NCI-H1092 treated with DMSO at 0.1 percent for 48 hours (cell line): ENCODE data around the gene ATP2A3.
"Not testable (repeated sequence)": the region's sequence is repeated elsewhere in the genome, so short reads cannot be mapped to it uniquely, and the experiment has no call there.

Experiments used
- DNase-seq: peaks from one replicate; lab custom pipeline; 2025; lab: John Stamatoyannopoulos, UW

The ATP2A3 gene

GRCh38 chr17:3991699-3992098, 27.5 kb upstream of the ATP2A3 start:
- not testable (repeated sequence) for DNase-seq

DNA sequence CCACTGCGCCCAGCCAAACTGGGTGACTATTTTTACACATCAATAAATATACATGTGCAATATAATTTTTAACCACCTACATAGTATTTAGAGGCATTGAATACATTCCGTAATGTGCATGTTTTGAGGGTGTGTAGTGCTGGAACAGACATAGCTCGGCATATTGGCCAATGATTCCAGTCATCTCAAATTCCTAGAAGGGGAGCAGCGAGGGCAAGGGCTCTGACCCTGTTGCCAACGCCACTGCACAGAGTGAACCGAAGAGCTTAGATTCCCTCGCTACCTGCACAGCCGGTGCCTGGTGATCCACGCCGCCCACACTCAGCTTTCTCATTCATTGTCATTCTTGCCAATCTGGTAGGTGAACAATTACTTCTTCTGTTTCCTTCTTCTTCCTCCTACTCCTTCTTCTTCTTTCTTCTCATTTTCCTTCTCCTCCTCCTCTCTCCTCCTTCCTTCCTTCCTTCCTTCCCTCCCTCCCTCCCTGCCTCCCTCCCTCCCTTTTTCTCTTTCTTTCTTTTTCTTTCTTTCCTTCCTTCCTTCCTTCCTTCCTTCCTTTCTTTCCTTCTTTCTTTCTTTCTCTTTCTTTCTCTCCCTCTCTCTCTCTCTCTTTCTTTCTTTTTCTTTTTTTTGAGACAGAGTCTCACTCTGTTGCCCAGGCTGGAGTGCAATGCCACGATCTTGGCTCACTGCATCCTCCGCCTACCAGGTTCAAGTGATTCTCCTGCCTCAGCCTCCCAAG, 26.3 kb upstream of the ATP2A3 start:
- DNase-seq = no peak

GRCh38 chr17:3989041-3989886, 25.0 kb upstream of the ATP2A3 start:
- no peak for DNase-seq

- no peak for DNase-seq
These were observed 24.2 kb upstream of the ATP2A3 start for GRCh38 chr17:3988297-3989040.

DNA sequence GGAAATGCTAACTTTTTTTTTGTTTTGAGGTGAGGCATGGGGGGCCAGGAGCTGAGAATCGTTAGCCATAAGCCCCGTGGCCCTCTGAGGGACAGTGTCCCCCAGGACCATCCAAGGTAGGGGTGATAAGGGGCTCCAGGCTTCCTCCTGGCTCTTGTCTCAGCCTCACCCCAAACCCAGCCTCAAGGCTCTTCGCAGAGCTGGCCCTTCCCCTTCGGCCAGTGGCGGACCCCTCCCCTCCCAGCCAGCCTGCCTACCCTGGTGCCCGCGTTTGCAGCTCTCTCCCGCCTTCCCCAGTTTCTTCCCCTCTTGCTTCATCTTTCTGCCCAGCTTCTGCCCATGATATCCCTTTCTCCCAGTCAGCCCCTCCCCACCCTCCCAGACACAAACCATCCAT, 22.7 kb upstream of the ATP2A3 start:
- DNase-seq = no peak

- DNase-seq = no peak
These were observed 22.2 kb upstream of the ATP2A3 start for GRCh38 chr17:3986270-3986938.

DNA sequence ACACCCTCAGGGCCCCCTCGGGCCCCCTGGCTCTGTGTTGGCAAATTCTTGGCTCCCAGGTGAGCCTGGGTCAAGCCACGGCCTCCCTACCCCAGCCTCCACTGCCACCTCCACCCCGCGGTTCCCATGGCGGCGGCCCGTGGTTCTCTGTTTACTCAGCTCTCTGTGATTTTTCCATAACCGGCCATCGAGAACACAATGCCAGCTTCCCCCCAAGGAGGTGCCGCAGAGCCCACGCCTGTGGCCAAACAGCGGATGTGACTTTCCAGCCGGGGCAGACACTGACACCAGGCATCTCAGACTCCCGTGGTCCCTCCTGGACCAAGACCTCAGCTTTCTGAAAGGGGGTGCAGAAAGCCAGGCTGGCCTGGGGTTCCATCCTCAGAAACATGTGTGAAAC, 21.6 kb upstream of the ATP2A3 start:
- DNase-seq = peak; percentile 3

GRCh38 chr17:3983606-3984484, 19.6 kb upstream of the ATP2A3 start:
- no peak for DNase-seq

DNA sequence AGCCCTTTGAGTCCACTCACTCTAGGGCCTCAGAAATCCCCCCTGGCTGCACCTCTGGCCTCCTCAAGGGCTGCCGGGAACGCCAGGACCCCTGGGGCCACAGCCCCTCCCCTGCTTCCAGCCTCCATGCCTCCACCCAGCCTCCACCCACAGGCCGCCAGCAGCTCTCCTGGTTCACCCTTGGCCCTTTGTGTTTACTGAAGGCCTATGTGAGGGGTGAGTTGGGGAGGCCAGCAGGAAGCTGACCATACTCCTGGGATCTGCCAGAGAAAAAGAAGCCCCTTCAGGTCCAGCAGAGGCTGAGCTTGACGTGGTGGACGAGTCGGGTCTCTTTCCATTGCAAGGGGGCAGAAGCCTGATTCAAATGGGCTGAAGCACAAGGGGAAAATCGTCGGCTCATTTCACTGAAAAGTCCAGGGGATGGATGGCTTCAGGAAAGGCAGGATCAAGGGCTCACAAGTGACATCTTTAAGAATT, 18.3 kb upstream of the ATP2A3 start:
- no peak for DNase-seq

DNA sequence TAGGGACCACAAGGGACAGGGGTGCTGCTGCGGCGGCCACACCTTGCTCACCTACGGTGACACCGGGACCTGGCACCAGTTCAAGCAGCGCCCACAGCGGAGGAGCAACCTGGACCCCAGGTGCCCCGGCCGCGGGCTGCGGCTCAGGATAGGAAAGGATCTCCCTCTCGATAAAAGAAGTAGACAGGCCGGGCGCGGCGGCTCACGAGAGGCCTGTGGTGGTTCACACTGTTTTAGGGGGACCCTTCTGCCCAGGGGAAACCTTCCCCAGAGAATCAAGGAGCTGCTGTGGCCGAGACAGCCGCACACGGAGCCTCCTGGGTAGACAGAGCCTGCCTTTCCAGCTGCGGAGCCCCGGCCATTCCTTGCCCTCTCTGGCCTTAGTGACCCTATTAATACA, 17.9 kb upstream of the ATP2A3 start:
- no peak for DNase-seq

DNA sequence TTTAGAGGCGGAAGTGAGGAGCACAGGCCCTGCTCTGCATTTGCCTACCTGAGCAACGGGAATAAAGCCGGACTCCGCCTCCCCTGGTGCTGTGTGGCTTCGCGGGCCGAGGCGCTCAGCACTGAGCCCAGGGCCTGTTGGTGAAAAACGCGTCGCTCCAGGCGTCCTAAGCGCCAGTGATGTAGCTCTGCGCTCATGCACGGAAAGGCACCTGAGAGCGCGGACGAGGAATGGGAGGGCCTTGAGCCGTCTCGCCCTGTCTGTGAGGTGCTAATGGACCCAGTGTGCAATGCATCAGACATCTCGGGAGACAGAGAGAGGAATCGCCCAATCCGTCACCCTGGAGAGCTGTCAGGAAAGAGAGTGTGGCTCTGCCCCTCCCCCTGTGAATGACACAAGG, 17.2 kb upstream of the ATP2A3 start:
- no peak for DNase-seq

- DNase-seq = peak; percentile 47
These were observed 16.3 kb upstream of the ATP2A3 start for GRCh38 chr17:3980381-3981014.

DNA sequence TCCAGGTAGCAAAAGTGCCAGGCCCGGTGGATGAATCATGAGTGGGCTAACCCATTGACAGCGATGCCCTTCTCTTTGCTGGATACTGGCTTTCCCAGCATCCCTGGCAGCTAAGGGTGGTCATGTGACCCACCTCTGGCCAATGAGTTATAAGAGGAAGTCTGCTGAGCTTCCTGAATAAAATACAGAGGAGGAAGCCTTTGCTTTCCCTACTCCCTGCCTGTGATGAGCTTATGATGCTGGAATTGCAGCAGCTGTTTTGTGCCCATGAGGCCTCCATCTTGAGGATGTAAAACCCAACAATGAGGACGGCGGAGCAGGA, 15.0 kb upstream of the ATP2A3 start:
- DNase-seq = no peak

DNA sequence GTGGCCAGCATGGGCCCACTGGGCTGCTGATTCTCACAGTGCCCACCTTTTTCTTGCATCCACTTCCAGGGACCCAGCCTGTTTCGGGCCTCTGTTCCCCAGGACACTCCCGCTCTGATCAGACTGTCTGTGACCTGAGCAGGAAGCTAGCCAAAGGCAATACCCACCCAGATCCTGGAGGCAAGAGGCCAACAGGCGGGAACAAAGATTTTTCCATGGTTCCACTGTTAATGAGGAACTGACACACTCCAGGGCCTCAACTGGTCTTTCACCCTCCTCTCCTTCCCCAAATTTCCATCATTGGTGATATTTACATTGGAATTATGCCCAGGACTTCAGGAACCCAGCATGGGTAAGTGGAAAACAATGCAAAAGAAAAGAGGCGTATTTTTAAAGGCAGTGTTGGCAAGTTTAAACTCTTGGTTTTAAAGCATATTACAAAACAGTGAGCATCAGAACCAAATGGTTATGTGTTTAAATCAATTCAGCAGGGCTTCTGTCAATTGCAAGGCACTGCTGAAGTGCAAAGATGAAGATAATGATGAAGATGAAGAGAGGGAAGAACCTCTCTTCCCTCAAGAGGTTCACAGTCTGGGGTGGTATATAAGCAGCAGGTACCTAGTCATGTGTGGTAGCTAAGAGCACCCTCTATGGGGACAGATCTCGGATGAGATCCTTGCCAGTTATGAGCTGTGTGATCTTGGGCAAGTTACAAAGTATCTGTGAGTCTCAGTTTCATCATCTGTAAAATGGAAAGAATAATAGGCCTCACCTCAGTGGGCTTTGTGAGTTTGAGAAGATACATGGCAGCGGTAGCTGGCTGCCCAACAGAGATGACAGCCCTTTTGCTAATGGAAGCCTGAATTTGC, 14.4 kb upstream of the ATP2A3 start:
- peak; percentile 35 for DNase-seq

DNA sequence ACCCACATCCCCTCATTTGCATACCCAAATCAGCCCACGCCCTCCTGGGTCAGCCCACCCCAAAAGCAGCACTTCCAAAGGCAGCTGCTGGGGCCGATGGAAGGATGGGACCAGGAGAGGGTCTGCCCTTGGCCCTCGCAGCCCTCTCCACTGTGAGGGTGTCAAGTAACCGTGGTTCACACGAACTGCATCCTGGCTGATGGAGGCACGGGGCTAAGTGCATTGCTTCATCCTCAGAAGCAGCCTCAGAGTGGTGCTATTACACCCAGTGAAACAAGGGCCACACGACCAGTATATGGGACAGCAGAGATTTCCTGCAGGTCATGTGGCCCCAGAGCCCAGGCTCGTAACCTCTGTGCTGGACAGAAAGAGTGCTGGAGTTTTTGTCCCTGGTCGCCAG, 13.2 kb upstream of the ATP2A3 start:
- peak; percentile 25 for DNase-seq

DNA sequence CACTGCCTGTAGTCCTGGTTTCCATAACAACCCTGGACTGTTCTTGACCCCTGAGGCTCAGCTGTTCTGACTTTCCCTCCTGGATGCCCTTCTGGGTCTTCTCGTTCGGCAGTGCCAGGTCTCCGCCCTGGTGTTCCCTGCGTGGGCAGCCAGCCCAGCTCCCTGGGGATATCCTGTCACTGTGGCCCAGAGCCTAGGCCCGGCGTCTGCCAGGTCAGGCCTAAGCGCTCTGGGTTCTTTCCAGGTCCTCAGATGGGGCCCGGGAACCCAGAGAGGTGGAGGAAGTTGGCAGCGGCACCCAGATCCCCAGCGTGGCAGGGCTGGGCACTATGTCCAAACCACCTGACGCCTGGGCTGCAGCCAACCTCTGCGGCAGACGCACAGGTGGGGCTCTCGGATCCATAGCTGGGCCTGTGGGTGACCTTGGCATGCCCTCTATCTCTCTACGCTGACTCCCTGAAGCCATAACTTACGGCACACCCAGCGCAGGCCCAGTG, 12.5 kb upstream of the ATP2A3 start:
- DNase-seq = peak; percentile 91

DNA sequence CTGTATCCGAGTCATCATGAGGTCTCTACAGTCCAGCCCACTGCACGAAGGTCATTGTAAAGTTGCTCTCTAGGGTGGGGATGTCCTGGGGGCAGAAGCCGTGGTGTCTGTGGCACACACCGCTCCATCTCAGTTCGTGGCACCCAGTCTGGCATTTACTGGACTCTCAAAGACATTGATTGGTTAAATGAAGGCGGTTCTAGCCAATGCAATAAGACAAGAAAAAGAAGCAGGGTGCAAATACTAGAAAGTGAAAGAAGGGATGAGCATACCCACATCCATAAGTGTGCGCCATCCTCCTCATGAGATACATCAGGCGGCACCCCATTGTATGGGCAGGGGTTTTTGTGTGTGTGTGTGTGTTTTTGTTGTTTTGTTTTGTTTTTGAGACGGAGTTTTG, 10.7 kb upstream of the ATP2A3 start:
- no peak for DNase-seq

GRCh38 chr17:3974138-3974687, 10.0 kb upstream of the ATP2A3 start:
- no peak for DNase-seq

- DNase-seq = no peak
These were observed 9.4 kb upstream of the ATP2A3 start for GRCh38 chr17:3973495-3974137.
